NCI-H187 (cell line): ENCODE results near the gene STARD5.

Experiments
- DNase-seq, 2 experiments: peaks; one replicate each; lab custom pipeline; 2025; lab: John Stamatoyannopoulos, UW

Gene STARD5

GRCh38 chr15:81292523-81293001 lies 31.4 kb downstream of the STARD5 start:
- no peak for DNase-seq

DNA sequence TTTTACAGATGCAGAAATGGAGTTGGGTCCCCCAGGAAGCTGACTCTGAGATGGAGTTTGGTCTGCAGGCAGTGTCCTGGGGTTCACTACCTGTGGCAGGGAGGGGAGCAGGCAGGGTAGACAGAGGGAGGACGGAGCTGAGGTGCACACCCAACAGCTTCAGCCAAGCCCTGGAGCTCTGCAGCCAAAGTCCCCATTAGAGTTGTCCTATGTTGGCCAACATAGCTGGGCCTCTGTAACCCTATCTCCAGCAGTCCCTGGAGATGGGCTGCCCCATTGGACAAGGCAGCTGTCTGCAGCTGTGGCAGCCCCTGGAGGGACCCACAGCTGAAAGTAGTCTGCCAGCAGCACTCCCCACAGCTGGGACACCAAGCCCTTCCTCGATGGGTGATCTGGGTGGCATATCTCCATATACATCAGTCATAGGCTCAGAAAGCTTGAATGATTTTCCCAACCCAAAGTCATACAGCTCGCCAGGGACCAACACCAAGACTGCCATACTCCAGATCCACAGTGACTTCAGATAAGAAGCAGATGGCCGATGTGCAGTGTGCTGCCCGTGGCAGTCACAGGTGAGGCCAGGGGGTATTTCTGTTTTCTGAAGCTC lies 31.9 kb downstream of the STARD5 start:
- no peak for DNase-seq

- no peak for DNase-seq
These were observed 34.0 kb downstream of the STARD5 start for GRCh38 chr15:81289910-81290309.

- DNase-seq = no peak
These were observed 35.3 kb downstream of the STARD5 start for GRCh38 chr15:81288616-81289015.

DNA sequence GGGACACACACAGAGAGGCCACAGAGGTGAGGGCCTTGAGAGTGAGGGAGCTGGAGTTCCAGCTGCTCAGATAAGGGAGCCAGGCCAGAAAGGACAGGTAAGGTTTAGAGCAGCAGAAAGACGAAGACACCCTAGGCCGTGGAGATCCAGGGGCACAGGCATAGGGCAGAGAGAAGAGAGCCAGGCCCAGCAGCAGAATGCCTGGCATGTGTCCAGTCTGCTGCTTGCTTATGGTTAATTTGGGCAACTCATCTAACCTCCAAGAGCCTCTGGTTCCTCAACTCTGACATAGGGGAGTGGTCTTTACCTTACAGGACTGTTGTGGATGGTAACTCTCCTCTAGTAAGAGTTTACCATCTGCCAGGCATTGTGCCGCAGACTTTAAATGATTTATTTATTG lies 35.9 kb downstream of the STARD5 start:
- no peak for DNase-seq

DNA sequence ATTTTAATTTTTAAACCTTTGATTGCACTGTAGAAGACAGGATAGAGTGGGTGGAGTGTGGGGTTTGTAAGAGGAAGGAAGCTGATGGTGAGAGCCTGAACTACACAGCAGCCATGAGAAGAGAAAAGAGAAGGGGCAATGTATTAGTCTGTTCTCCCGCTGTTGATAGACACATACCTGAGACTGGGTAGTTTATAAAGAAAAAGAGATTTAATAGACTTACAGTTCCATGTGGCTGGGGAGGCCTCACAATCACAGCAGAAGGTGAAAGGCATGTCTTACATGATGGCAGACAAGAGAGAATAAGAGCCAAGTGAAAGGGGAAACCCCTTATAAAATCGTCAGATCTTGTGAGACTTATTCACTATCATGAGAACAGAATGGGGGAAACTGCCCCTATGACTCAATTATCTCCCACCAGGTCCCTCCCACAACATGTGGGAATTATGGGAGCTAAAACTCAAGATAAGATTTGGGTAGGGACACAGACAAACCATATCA lies 37.3 kb downstream of the STARD5 start:
- no peak for DNase-seq

GRCh38 chr15:81285461-81285860 lies 38.5 kb downstream of the STARD5 start:
- no peak for DNase-seq

- DNase-seq = no peak
These were observed 39.5 kb downstream of the STARD5 start for GRCh38 chr15:81284256-81285031.

DNA sequence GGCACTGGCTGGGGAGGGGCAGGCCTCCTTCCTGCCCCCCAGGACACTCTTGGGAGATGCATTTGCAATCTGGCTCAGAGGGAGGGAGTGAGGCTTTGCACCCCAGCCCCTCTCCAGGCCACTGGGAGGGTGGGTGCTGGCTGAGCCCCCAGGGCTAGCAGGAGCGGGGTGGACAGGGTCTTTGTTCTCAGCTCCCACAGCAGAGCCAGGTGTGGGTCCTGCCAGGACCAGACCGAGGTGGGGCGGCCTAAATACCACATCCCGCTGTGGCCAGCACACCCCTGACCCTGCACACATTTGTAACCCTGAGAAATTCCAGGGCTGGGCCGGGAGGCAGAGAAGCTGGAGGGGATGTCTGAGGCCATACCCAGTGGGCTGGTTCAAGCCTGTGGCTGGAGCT lies 41.0 kb downstream of the STARD5 start:
- DNase-seq = no peak

GRCh38 chr15:81282606-81282895 lies 41.4 kb downstream of the STARD5 start:
- no peak for DNase-seq

DNA sequence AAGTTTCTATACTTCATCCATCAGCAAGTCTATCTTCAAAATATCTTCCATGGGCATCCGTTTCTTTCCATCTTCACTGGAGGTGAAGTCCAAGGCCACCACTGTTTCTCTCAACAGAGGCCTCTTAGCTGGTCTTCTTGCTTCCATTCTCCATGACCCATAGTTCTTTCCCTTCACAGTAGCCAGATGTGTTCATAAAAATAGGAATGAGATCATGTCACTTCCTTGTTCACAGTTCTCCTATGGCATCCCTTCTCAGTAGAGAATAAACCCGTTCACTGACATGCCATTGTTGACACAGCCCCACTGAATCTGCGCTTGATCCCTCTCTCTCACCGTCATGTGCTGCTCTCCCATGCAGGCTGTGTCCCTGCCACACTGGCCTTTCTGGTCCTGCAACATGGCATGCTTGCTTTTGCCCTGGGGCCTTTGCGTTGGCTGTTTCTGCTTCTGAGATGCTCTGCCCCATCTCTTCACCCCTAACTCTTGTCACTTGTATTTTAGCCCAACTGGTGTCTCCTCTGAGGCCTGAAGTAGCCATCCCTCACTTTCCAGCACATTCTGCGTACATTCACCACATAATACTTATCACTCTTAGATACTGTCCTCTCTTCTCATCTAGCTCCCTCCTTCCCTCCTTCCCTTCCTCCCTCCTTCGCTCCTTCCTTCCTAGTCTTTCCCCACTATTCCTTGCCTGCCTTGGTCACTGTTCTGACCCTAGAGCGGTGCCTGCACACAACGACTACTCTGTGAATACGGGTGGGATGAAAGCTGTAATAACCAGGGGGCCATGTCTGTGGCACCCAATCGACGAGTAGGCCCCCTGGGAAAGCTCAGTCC lies 42.0 kb downstream of the STARD5 start:
- DNase-seq = no peak

GRCh38 chr15:81281456-81281735 lies 42.5 kb downstream of the STARD5 start:
- DNase-seq = no peak

- no peak for DNase-seq
These were observed 43.1 kb downstream of the STARD5 start for GRCh38 chr15:81280696-81281455.

GRCh38 chr15:81279621-81280485 lies 44.1 kb downstream of the STARD5 start:
- DNase-seq = no peak

DNA sequence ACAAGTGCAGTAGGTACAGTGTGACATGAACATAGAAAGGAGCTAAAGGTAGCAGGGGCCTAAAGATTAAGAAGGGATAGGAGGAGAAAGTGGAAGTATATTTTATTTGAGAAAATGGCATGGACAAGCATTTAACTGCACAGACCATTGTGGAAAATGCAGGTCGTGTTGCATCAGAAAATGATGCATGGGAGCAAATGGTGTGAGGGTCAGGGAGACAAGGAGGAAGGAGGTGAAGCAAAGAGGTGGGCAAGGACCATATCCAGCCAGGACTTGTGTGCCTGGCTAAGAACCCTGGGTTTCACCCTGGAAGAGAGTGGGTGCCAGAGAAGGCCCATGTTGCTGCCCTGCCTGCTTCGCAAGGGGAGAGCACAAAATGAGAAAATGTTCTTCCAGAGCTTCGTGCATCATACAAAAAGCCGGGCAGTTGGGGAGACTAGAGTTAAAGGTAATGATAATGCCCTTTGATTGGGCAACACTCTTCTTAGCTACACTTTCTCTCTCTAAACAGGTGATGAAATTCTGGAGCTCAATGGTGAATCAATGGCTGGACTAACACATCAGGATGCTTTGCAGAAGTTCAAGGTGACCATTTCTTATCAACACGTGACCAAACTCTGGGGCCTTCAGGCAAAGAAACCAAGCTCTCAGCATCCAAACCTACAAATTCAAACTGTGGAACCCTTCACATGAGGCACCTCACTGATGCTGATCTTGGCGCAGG lies 45.5 kb downstream of the STARD5 start:
- no peak for DNase-seq

DNA sequence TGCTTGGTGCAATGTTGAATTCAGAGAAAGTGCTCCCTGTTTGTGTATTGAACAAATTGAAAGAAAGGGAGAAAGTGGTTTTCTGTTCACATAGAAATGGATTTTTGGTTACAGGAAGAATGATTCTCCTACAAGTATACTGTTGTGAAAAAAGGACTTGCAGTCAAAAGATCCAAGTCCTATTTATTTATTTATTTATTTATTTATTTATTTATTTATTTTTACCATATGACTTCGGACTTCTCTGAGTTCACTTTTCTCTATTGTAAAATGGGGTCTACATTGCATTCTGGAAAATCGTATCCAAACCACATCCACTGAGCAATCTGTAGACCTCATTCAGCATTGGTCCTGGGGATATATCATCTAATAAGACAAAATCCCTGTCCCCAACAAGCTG lies 46.1 kb downstream of the STARD5 start:
- DNase-seq = no peak

DNA sequence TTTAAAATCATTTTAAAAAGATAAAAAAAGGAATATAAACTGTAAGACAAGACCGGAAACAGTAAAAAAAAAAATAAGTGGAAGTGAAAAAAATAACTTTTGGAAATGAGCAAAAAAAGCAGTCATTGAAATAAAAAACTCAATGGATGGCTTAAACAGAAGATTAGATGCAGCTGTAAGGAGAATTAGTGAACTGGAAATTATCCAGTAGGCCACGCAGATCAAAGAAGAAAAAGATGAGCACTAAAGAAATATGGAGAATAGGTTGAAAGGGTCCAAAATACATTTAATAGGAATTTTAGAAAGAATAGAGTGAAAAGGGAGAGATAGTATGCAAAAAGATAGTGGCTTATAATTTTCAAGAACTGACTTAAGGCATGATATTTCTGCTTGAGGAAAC lies 47.0 kb downstream of the STARD5 start:
- DNase-seq = no peak

- no peak for DNase-seq
These were observed 48.1 kb downstream of the STARD5 start for GRCh38 chr15:81275711-81276392.

DNA sequence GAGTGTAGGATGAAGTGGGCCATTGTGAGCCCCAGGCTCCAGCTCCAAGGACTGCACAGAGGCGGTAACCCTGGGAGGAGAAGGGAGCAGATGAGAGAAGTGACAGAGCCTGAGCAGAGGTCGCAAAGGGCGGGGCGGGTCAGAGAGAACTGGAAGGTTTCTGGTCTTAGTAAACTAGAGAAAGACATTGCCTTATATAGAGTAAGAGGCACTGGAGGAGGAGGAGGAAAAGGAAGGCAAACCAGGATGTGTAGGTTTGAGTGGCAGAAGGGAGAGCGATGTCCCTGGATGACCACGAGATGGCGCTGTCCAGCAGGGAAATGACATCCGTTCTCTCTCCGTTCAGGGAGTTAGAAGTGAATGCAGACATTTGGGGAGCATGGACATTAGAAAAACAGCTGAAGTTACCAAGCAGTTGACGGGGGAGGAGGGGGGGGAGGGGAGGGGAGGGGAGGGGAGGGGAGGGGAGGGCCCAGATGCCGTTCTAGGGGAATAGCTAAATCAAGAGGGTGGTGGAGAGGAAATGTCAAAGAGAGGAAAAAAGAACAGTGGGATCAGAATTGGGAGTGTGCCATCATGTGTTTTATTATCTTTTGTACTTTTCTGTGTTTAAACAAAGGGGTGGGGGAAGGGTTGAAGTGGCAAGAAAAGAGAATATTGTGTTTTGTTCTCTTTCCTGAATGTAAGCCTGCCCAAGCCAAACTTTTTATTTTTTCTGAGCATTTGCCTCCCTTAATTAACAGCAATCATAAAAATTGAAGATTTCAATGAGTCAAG lies 48.8 kb downstream of the STARD5 start:
- DNase-seq = peak in 1 of 2 experiments; percentile 43
